ENCODE results near the gene ENTHD1. TPM values are rescaled to one million over a fixed set of nuclear protein-coding genes. Genes with fewer than 3 reads are reported as not detected.

The ENTHD1 gene
- total and polyA plus RNA-seq, 2 donors (not counting 3 experiments of a cell fraction or from before 2014, with no cell fraction given): not detected

DNA sequence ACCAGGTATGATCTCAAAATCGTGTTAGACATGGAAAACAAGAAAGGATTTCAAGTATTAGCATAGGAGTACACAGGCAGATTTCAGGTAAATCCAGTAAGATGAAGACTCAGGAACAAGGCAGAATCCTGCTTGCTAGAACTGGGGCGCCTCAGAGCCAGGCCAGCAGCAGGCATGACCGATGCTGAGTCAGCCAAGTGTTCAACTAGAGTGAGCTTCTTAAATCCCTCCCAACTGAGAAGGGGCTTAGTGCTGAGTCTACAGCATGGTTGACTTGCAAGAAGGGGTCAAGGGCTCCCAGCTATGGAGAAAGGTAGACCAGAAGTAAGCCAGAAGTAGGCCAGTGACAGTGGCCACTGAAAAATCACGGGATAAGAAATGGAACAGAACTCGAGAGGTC is 19.8 kb upstream of the ENTHD1 start:
- Histone ChIP-seq H3K79me2 (ENCODE audit: control insufficient read depth, insufficient read depth, low read length) (no peaks in the 10 kb centered on the region), H3K36me3 (ENCODE audit: control insufficient read depth in 2 of 2, extremely low read depth in 1 of 2, insufficient read depth in 2 of 2, low read length in 2 of 2) (no peaks in the 10 kb centered on the region), H3K27ac (ENCODE audit: insufficient read depth, low read depth, low read length) (no peak overlapping the region), H3K4me3 (replicated peaks in 1 of 3; ENCODE audit: insufficient read depth in 1 of 3, low read depth in 1 of 3, low read length in 3 of 3) (no peak overlapping the region), H3K9me3 (replicated peaks; ENCODE audit: control insufficient read depth, insufficient read depth, low read length) (no peaks in the 10 kb centered on the region), H4K20me1 (replicated peaks; ENCODE audit: control insufficient read depth, extremely low read depth, insufficient read depth, low read length) (no peaks in the 10 kb centered on the region), H2AFZ (ENCODE audit: low read depth, low read length) (no peak overlapping the region), H3K4me2 (ENCODE audit: insufficient read depth, low read length) (no peak overlapping the region), H3K9me1 (replicated peaks; ENCODE audit: control insufficient read depth, extremely low read depth, insufficient read depth, low read length) (no peaks in the 10 kb centered on the region), H3K9ac (replicated peaks; ENCODE audit: extremely low read depth, insufficient read depth, low read length) (no peak overlapping the region), H3K4me1 (ENCODE audit: control insufficient read depth, extremely low read depth, insufficient read depth, low read length) (no peaks in the 10 kb centered on the region), H3K27me3 (ENCODE audit: control insufficient read depth in 2 of 2, insufficient read depth in 2 of 2, low read length in 2 of 2) (peaks cover 9 to 26% of the 10 kb centered on the region in 2 experiments)
- DNase-seq (ENCODE audit: low read depth, low spot score): no peak
- BruUV-seq (replicated peaks): no TSS peak
- TF ChIP-seq, protein P1, sequence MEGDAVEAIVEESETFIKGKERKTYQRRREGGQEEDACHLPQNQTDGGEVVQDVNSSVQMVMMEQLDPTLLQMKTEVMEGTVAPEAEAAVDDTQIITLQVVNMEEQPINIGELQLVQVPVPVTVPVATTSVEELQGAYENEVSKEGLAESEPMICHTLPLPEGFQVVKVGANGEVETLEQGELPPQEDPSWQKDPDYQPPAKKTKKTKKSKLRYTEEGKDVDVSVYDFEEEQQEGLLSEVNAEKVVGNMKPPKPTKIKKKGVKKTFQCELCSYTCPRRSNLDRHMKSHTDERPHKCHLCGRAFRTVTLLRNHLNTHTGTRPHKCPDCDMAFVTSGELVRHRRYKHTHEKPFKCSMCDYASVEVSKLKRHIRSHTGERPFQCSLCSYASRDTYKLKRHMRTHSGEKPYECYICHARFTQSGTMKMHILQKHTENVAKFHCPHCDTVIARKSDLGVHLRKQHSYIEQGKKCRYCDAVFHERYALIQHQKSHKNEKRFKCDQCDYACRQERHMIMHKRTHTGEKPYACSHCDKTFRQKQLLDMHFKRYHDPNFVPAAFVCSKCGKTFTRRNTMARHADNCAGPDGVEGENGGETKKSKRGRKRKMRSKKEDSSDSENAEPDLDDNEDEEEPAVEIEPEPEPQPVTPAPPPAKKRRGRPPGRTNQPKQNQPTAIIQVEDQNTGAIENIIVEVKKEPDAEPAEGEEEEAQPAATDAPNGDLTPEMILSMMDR (IDR thresholded peaks at IDR 0.05; ENCODE audit: extremely low read depth in 1 of 2, insufficient read depth in 1 of 2, low read depth in 1 of 2, low read length in 2 of 2): no peak
- TF ChIP-seq EZH2 (IDR thresholded peaks at IDR 0.05; ENCODE audit: borderline replicate concordance, low read depth, low read length, severe bottlenecking) (no peak), POLR2A (IDR thresholded peaks at IDR 0.05; ENCODE audit: low read depth, low read length) (no peak), GATA2 (IDR thresholded peaks at IDR 0.05; ENCODE audit: insufficient read depth, insufficient read length, low read depth, low read length) (no peak), JUN (IDR thresholded peaks at IDR 0.05; ENCODE audit: borderline replicate concordance, insufficient read depth, insufficient read length, low read depth) (no peak), MYC (IDR thresholded peaks at IDR 0.05; ENCODE audit: low read depth, low read length) (no peak), POLR2AphosphoS5 (IDR thresholded peaks at IDR 0.05; ENCODE audit: insufficient read depth, low read depth, low read length) (no peak)
- TF ChIP-seq, protein P2, sequence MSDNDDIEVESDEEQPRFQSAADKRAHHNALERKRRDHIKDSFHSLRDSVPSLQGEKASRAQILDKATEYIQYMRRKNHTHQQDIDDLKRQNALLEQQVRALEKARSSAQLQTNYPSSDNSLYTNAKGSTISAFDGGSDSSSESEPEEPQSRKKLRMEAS (IDR thresholded peaks at IDR 0.05; ENCODE audit: insufficient read depth, insufficient read length): no peak
- POLR2A ChIA-PET: no interaction called here
- dilution Hi-C loops (cut with MboI; ENCODE audit: extremely low pct_ligation_motif_present, low sequenced_read_pairs): no loop called here
- intact Hi-C loops (cut with micrococcal nuclease): loop anchor here (1.0 kb wide), 1 partner anchor 29 kb away; no protein-coding TSS in a partner anchor
- FAIRE-seq: no peak
- CTCF ChIA-PET: no interaction called here
